ENCODE results near the gene LARP4B. TPM values are rescaled to one million over a fixed set of nuclear protein-coding genes. Genes with fewer than 3 reads are reported as not detected.

LARP4B gene
- total and polyA plus RNA-seq, 2 donors (not counting 3 experiments of a cell fraction or from before 2014, with no cell fraction given), result 27.4 to 101 TPM

GRCh38 chr10:822197-822596, 109.3 kb downstream of the LARP4B start:
- intact Hi-C loops (cut with micrococcal nuclease) (no loop called here), dilution Hi-C loops (cut with MboI; ENCODE audit: extremely low pct_ligation_motif_present, low sequenced_read_pairs) (no loop called here)
- Histone ChIP-seq H3K4me1 (ENCODE audit: control insufficient read depth, extremely low read depth, insufficient read depth, low read length) (no peaks in the 10 kb centered on the region), H3K9ac (replicated peaks; ENCODE audit: extremely low read depth, insufficient read depth, low read length) (no peak overlapping the region), H3K79me2 (ENCODE audit: control insufficient read depth, insufficient read depth, low read length) (no peaks in the 10 kb centered on the region), H3K27ac (ENCODE audit: insufficient read depth, low read depth, low read length) (no peak overlapping the region), H3K36me3 (ENCODE audit: control insufficient read depth in 2 of 2, extremely low read depth in 1 of 2, insufficient read depth in 2 of 2, low read length in 2 of 2) (peaks cover 19 to 60% of the 10 kb centered on the region in 2 experiments), H4K20me1 (replicated peaks; ENCODE audit: control insufficient read depth, extremely low read depth, insufficient read depth, low read length) (no peaks in the 10 kb centered on the region), H3K27me3 (ENCODE audit: control insufficient read depth in 2 of 2, insufficient read depth in 2 of 2, low read length in 2 of 2) (no peaks in the 10 kb centered on the region), H3K4me2 (ENCODE audit: insufficient read depth, low read length) (no peak overlapping the region), H3K4me3 (replicated peaks in 1 of 3; ENCODE audit: insufficient read depth in 1 of 3, low read depth in 1 of 3, low read length in 3 of 3) (no peak overlapping the region), H3K9me3 (replicated peaks; ENCODE audit: control insufficient read depth, insufficient read depth, low read length) (no peaks in the 10 kb centered on the region), H2AFZ (ENCODE audit: low read depth, low read length) (no peak overlapping the region), H3K9me1 (replicated peaks; ENCODE audit: control insufficient read depth, extremely low read depth, insufficient read depth, low read length) (no peaks in the 10 kb centered on the region)
- TF ChIP-seq MYC (IDR thresholded peaks at IDR 0.05; ENCODE audit: low read depth, low read length) (no peak), GATA2 (IDR thresholded peaks at IDR 0.05; ENCODE audit: insufficient read depth, insufficient read length, low read depth, low read length) (no peak), POLR2AphosphoS5 (IDR thresholded peaks at IDR 0.05; ENCODE audit: insufficient read depth, low read depth, low read length) (no peak), POLR2A (IDR thresholded peaks at IDR 0.05; ENCODE audit: low read depth, low read length) (no peak), JUN (IDR thresholded peaks at IDR 0.05; ENCODE audit: borderline replicate concordance, insufficient read depth, insufficient read length, low read depth) (no peak), CTCF (IDR thresholded peaks at IDR 0.05; ENCODE audit: extremely low read depth in 1 of 2, insufficient read depth in 1 of 2, low read depth in 1 of 2, low read length in 2 of 2) (no peak), FOS (IDR thresholded peaks at IDR 0.05; ENCODE audit: borderline replicate concordance, insufficient read depth, low read length) (no peak), EZH2 (IDR thresholded peaks at IDR 0.05; ENCODE audit: borderline replicate concordance, low read depth, low read length, severe bottlenecking) (no peak), MAX (IDR thresholded peaks at IDR 0.05; ENCODE audit: insufficient read depth, insufficient read length) (no peak)
- DNase-seq (ENCODE audit: low read depth, low spot score) (no peak), FAIRE-seq (no peak)
- ChIA-PET POLR2A (no interaction called here), CTCF (no interaction called here)
- no TSS peak for BruUV-seq (replicated peaks)

Measured in endothelial cell of umbilical vein (primary cell).